ENCODE measurements around the gene ATP8B2.

DNA sequence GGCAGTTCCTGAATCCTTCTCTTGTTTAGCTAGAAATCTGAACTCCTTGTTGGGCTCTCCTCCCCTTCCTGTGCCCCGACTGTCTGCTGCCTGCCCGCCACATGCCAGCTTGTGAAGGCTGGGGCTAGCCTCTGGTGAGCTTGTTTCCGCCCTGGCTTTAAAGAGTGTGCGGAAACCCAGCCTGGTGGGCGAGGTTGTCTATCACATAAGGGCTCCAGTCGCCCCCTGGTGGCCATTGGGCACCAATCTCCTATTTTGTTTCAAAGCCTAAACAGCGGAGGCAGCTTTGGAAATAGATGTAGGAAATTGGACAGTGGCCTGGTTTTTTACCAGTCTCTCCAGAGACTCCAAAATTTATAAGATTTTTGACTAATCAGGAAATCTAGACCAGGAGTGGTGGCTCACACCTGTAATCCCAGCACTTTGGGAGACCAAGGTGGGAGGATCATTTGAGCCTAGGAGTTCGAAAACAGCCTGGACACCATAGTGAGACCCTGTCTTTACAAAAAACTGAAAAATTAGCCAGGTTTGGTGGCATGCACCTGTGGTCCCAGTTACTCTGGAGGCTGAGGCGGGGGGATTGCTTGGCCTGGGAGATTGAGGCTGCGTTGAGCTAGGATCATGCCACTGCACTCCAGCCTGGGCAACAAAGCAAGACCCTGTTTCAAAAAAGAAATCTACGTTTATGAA lies 9.8 kb downstream of the ATP8B2 start:
- TF ChIP-seq POLR2AphosphoS5 (IDR thresholded peaks at IDR 0.05) = no peak
- TF ChIP-seq, protein P1, sequence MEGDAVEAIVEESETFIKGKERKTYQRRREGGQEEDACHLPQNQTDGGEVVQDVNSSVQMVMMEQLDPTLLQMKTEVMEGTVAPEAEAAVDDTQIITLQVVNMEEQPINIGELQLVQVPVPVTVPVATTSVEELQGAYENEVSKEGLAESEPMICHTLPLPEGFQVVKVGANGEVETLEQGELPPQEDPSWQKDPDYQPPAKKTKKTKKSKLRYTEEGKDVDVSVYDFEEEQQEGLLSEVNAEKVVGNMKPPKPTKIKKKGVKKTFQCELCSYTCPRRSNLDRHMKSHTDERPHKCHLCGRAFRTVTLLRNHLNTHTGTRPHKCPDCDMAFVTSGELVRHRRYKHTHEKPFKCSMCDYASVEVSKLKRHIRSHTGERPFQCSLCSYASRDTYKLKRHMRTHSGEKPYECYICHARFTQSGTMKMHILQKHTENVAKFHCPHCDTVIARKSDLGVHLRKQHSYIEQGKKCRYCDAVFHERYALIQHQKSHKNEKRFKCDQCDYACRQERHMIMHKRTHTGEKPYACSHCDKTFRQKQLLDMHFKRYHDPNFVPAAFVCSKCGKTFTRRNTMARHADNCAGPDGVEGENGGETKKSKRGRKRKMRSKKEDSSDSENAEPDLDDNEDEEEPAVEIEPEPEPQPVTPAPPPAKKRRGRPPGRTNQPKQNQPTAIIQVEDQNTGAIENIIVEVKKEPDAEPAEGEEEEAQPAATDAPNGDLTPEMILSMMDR (IDR thresholded peaks at IDR 0.05) = peak; percentile 82 to 95 (median 92)
- TF ChIP-seq EP300 (IDR thresholded peaks at IDR 0.05) = no peak
